Endothelial cell of umbilical vein (primary cell): Measurements from ENCODE around the gene COL5A1. TPM values are rescaled to one million over a fixed set of nuclear protein-coding genes. Genes with fewer than 3 reads are reported as not detected.

Experiments used
- BruUV-seq: library from RNA; stranded (reverse); fragments of 400-500 nt; replicated peaks from 2 replicates; lab custom pipeline; 2021; lab: Mats Ljungman, UMichigan
- CTCF ChIA-PET: fragments of 300-600, 350-600 bp; sonication (Branson Sonifier 250); formaldehyde crosslinking; loops from one replicate; lab custom pipeline; 2021; ENCODE audit warnings: antibody characterized with exemption, inconsistent platforms; lab: Charles Lee
- POLR2A ChIA-PET: fragments of 300-600, 350-600 bp; sonication (Branson Sonifier 250); formaldehyde crosslinking; loops from one replicate; lab custom pipeline; 2021; ENCODE audit warnings: antibody characterized with exemption, inconsistent platforms; lab: Charles Lee
- DNase-seq: peaks from one replicate; pipeline ENCODE4 v3.0.0-alpha.2; 2011; ENCODE audit warnings: low read depth, low spot score
- FAIRE-seq: peaks from 2 replicates; lab custom pipeline; 2011; peaks lifted over from hg19 to GRCh38; lab: Jason Lieb, UNC
- H2AFZ ChIP-seq: 2 replicates; pipeline ENCODE4 v1.6.0; 2012; ENCODE audit warnings: low read depth, low read length, control low read depth, inconsistent platforms
- H3K27ac ChIP-seq: 2 replicates; pipeline ENCODE4 v1.5.1; 2011; ENCODE audit warnings: low read depth, mild to moderate bottlenecking, control low read depth, low read length, moderate library complexity; ENCODE audit not compliant: insufficient read depth
- H3K27me3 ChIP-seq, 2 experiments: 2 replicates each; pipeline versions ENCODE4 v1.6.0 to v1.6.1; 2011; ENCODE audit warnings: low read length in 2 of 2, mixed read lengths in 1 of 2; ENCODE audit not compliant: control insufficient read depth in 2 of 2, insufficient read depth in 2 of 2
- H3K36me3 ChIP-seq, 2 experiments: 2 replicates in 1 of 2; 3 replicates in 1 of 2; pipeline ENCODE4 v1.5.1; 2011; ENCODE audit warnings: low read length in 2 of 2, mild to moderate bottlenecking in 1 of 2, moderate library complexity in 1 of 2; ENCODE audit not compliant: control insufficient read depth in 2 of 2, insufficient read depth in 2 of 2; ENCODE audit errors: extremely low read depth in 1 of 2
- H3K4me1 ChIP-seq: 3 replicates; pipeline ENCODE4 v1.5.1; 2011; ENCODE audit warnings: mild to moderate bottlenecking, low read length; ENCODE audit not compliant: control insufficient read depth, insufficient read depth; ENCODE audit errors: extremely low read depth
- H3K4me2 ChIP-seq: 2 replicates; pipeline ENCODE4 v1.6.1; 2011; ENCODE audit warnings: low read length, control low read depth, mixed read lengths; ENCODE audit not compliant: insufficient read depth
- H3K4me3 ChIP-seq, 3 experiments: fragments of 200-600 bp in 1 of 3; sonication (generic), shearing (Covaris generic) in 1 of 3; replicated peaks in 1 of 3; 2 replicates each; pipeline ENCODE4 v1.5.1; 2011 to 2016; ENCODE audit warnings: control low read depth in 3 of 3, low read length in 3 of 3, mild to moderate bottlenecking in 2 of 3, inconsistent platforms in 1 of 3, low read depth in 1 of 3, moderate library complexity in 1 of 3; ENCODE audit not compliant: insufficient read depth in 1 of 3
- H3K79me2 ChIP-seq: 2 replicates; pipeline ENCODE4 v1.6.0; 2012; ENCODE audit warnings: low read length, inconsistent platforms; ENCODE audit not compliant: control insufficient read depth, insufficient read depth
- H3K9ac ChIP-seq: replicated peaks from 2 replicates; pipeline ENCODE3; 2011; ENCODE audit warnings: low read length, control low read depth; ENCODE audit not compliant: insufficient read depth; ENCODE audit errors: extremely low read depth
- H3K9me1 ChIP-seq: replicated peaks from 3 replicates; pipeline ENCODE4 v1.6.0; 2011; ENCODE audit warnings: mild to moderate bottlenecking, low read length; ENCODE audit not compliant: control insufficient read depth, insufficient read depth; ENCODE audit errors: extremely low read depth
- H3K9me3 ChIP-seq: replicated peaks from 2 replicates; pipeline ENCODE4 v1.5.1; 2012; ENCODE audit warnings: low read length, inconsistent platforms; ENCODE audit not compliant: control insufficient read depth, insufficient read depth
- H4K20me1 ChIP-seq: replicated peaks from 2 replicates; pipeline ENCODE3; 2011; ENCODE audit warnings: mild to moderate bottlenecking, low read length; ENCODE audit not compliant: control insufficient read depth, insufficient read depth; ENCODE audit errors: extremely low read depth
- EZH2 ChIP-seq: IDR thresholded peaks from 2 replicates; pipeline ENCODE4 v1.6.1; 2012; ENCODE audit warnings: borderline replicate concordance, low read depth, mild to moderate bottlenecking, moderate library complexity, low read length, inconsistent platforms; ENCODE audit not compliant: severe bottlenecking
- FOS ChIP-seq: IDR thresholded peaks from 2 replicates; pipeline ENCODE4 v1.6.1; 2011; ENCODE audit warnings: mild to moderate bottlenecking, low read length, moderate library complexity, borderline replicate concordance; ENCODE audit not compliant: insufficient read depth
- GATA2 ChIP-seq: IDR thresholded peaks from 2 replicates; pipeline ENCODE4 v1.7.0; 2011; ENCODE audit warnings: low read depth, mild to moderate bottlenecking, moderate library complexity, mixed read lengths, low read length; ENCODE audit not compliant: insufficient read length, insufficient read depth
- JUN ChIP-seq: IDR thresholded peaks from 2 replicates; pipeline ENCODE4 v1.6.1; 2011; ENCODE audit warnings: borderline replicate concordance, low read depth; ENCODE audit not compliant: insufficient read length, insufficient read depth
- MAX ChIP-seq: IDR thresholded peaks from 2 replicates; pipeline ENCODE4 v1.6.1; 2011; ENCODE audit not compliant: insufficient read depth, insufficient read length
- MYC ChIP-seq: IDR thresholded peaks from one replicate; pipeline ENCODE4 v1.6.1; 2011; ENCODE audit warnings: mild to moderate bottlenecking, low read depth, low read length
- POLR2A ChIP-seq: IDR thresholded peaks from 2 replicates; pipeline ENCODE4 v1.6.1; 2012; ENCODE audit warnings: low read depth, mild to moderate bottlenecking, control low read depth, low read length
- POLR2AphosphoS5 ChIP-seq: IDR thresholded peaks from 2 replicates; pipeline ENCODE4 v1.6.1; 2012; ENCODE audit warnings: low read depth, mild to moderate bottlenecking, control low read depth, low read length, moderate library complexity; ENCODE audit not compliant: insufficient read depth
- dilution Hi-C: fragments of 300-500 bp; cut with MboI; formaldehyde crosslinking; loops from one replicate; pipeline ENCODE4 v1.15.0; 2019; ENCODE audit warnings: low sequenced_read_pairs; ENCODE audit not compliant: extremely low pct_ligation_motif_present
- intact Hi-C: fragments of 100-400 bp; cut with micrococcal nuclease; formaldehyde crosslinking; loops from one replicate; pipeline ENCODE4 v1.10.0; 2022
- polyA plus RNA-seq, 4 experiments: library from polyadenylated mRNA; depleted of rRNA in 3 of 4; stranded (reverse) in 3 of 4; unstranded in 1 of 4; fragments of >200 nt; gene quantifications; 2 replicates each; pipeline versions ENCODE4 v1.2.1 to v1.2.3, GENCODE V29; 2011 to 2012; ENCODE audit warnings: missing spikeins in 1 of 4
- total RNA-seq: library from RNA; stranded (reverse); gene quantifications from 2 replicates; pipeline ENCODE4 v1.2.3, GENCODE V29; 2021
- TF ChIP-seq, protein P1 (sequence below), 2 donors: IDR thresholded peaks; 1 replicate in 1 of 2; 2 replicates in 1 of 2; pipeline ENCODE4 v1.5.1; 2011; ENCODE audit warnings: low read length in 2 of 2, mild to moderate bottlenecking in 2 of 2, moderate library complexity in 2 of 2, control low read depth in 1 of 2, inconsistent platforms in 1 of 2, low read depth in 1 of 2; ENCODE audit not compliant: insufficient read depth in 1 of 2; ENCODE audit errors: extremely low read depth in 1 of 2

The COL5A1 gene
- total and polyA plus RNA-seq, 2 donors (not counting 3 experiments of a cell fraction or from before 2014, with no cell fraction given) = 97.4 to 175 TPM

- Histone ChIP-seq H3K4me2 (no peak overlapping the region), H3K9ac (no peak overlapping the region), H3K9me3 (no peaks in the 10 kb centered on the region), H3K4me1 (no peaks in the 10 kb centered on the region), H2AFZ (no peak overlapping the region), H4K20me1 (no peaks in the 10 kb centered on the region), H3K36me3 (peaks cover 7 to 27% of the 10 kb centered on the region in 2 experiments), H3K27ac (no peak overlapping the region), H3K79me2 (no peaks in the 10 kb centered on the region), H3K27me3 (no peaks in the 10 kb centered on the region), H3K4me3 (no peak overlapping the region), H3K9me1 (no peaks in the 10 kb centered on the region)
- POLR2A ChIA-PET = no interaction called here
- CTCF ChIA-PET = interaction anchor here (0.7 to 3.8 kb wide), 15 partner anchors 8 to 715 kb away, joined by 3 to 17 read pairs (median 5); partner anchors contain the start of gene WDR5
- no peak for FAIRE-seq
- DNase-seq = no peak
- BruUV-seq = no TSS peak
- TF ChIP-seq POLR2A = no peak
- no peak for TF ChIP-seq FOS
- no peak for TF ChIP-seq JUN
- TF ChIP-seq, protein P1, sequence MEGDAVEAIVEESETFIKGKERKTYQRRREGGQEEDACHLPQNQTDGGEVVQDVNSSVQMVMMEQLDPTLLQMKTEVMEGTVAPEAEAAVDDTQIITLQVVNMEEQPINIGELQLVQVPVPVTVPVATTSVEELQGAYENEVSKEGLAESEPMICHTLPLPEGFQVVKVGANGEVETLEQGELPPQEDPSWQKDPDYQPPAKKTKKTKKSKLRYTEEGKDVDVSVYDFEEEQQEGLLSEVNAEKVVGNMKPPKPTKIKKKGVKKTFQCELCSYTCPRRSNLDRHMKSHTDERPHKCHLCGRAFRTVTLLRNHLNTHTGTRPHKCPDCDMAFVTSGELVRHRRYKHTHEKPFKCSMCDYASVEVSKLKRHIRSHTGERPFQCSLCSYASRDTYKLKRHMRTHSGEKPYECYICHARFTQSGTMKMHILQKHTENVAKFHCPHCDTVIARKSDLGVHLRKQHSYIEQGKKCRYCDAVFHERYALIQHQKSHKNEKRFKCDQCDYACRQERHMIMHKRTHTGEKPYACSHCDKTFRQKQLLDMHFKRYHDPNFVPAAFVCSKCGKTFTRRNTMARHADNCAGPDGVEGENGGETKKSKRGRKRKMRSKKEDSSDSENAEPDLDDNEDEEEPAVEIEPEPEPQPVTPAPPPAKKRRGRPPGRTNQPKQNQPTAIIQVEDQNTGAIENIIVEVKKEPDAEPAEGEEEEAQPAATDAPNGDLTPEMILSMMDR (IDR thresholded peaks at IDR 0.05; ENCODE audit: extremely low read depth in 1 of 2, insufficient read depth in 1 of 2, low read depth in 1 of 2, low read length in 2 of 2) = no peak
- no peak for TF ChIP-seq MAX
- no peak for TF ChIP-seq MYC
- no peak for TF ChIP-seq GATA2
- TF ChIP-seq EZH2 = no peak
- no peak for TF ChIP-seq POLR2AphosphoS5
- intact Hi-C loops = loop anchor here (1.0 to 2.0 kb wide), 3 partner anchors 41 to 285 kb away; no protein-coding TSS in a partner anchor
- dilution Hi-C loops = no loop called here
Measured at GRCh38 chr9:134698111-134698510, 56.5 kb downstream of the COL5A1 start.
